HG02852 (cell line): ENCODE data around the gene C3orf18.

Source experiments
- ATAC-seq: cut with Tn5 transposase; IDR thresholded peaks from one replicate; pipeline ENCODE4 v1.9.1; 2021; ENCODE audit warnings: mild to moderate bottlenecking, moderate library complexity; ENCODE audit not compliant: unreplicated experiment

C3orf18 gene

DNA sequence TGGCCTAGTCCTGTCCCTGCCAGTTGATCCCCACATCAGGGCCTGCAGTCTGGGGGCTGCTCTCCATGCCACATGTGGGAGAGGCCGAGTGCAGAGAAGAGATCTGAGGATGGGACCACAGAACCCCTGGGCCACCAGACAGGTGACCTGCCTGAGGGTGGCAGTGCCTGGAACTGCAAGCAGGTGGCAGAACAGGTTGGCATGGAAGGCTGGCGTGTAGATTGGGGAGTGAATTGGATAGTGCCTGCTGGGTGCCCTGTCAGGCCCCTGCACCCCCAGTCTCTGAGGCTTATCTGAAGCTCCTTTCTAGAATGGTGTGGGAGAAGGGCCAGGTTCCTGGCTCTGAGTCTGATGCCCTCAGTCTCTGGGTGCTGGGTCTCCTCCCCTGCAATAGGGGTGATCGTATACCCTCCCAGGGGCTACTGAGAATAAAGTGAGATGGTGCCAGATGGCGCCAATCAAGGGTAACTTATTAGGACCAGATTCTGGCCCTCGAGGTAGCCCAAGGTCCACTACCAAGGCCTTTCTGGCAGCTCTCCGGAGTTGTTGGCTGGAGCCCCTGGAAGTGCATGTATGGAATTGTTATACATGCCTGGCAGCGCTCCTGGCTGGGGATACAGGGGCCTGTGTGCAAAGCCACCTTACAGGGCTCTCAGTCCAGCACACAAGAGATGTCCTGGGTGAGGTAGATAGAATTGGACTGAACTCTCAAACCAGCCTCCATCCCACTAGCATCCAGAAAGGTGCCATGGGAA, 15.7 kb downstream of the C3orf18 start:
- no peak for ATAC-seq

DNA sequence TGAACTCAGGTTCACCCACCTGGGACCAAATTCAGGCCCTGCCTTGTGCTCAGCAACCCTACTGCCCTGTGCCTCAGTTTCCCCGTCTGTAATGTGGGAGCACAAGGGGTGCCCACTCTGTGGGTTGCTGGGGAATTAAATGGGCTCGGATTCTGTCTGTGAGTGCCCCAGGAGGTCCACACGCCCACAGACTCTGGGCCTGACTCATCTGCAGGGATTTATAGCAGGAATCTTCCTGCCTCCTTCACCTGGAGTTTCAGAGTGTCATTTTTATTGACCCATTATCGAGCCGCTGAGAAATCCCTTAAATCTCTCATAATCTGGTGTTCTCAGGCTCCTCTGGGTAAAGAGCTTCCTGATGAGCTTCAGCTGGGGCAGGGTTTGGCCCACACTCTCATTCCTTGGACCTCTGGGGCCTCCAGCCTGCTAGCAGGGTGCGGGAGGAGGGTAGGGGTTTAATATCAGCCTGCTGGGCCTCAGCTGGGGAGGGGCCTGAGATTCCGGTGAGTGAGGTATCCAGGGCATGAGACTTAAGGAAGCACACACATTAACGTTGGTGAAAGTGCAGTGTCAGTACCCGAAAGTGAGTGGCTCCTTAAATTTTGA, 16.4 kb downstream of the C3orf18 start:
- ATAC-seq = no peak

- no peak for ATAC-seq
Measured at GRCh38 chr3:50550079-50550736, 17.3 kb downstream of the C3orf18 start.

GRCh38 chr3:50549226-50549625, 18.3 kb downstream of the C3orf18 start:
- no peak for ATAC-seq

DNA sequence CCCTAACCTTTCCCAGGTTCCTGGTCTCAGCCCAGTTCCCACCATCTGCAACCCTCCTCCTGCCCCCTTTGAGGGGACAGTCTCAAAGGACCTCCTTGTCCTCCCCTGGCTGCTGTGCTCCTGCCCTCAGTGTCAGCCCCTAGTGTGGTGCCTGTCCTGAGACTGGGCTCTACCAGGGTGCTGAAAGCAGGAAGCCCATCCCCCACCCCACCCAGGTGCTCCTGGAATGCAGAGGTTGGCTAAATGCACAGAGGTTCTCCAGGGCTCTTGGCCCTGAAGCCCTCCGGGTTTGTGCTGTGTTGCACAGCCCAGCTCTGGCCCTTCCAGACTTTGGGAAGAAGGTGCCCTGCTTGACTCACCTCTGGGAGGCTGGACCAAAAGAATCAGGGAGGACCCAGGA, 21.8 kb downstream of the C3orf18 start:
- no peak for ATAC-seq

DNA sequence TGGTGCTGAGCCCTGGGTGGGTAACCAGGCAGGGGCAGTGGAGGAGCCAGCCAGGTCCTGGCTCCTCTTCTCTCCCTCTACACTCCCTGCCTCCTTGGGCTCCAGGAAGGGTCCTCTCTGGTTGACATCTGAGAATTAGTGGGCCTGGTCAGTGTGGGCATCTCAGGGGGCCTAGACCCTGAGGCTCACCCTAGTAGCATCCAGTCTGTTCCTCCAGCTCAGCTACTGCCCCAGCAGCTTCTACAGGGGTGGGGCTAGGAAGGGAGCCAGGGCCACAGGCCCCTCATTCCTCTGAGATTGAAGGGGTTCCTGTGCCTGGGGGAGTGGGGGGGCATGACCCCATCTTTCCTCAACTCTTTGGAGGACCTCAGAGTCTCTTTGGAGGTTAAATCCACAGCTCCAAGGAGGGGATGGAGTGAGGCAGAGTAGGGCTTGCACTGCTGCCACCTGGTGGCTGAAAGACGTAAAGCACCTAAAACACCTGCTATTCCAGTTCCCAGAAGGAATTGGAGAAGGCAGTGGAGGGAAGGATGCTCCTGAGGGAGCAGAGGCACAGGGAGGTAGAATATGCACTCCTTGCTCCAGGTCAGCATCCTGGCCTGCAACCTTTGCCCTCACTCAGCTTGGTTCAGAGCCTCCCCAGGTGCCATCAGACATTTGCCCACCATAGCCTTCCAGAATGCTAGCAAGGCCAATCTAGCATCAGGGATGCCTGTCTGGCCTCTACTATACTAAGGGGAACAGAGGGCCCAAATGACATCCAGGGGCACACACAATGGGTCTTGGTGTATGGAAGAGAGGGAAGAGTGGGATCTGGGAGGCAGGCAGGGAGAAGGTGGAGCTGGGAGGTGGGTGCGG, 25.1 kb downstream of the C3orf18 start:
- ATAC-seq = no peak

- no peak for ATAC-seq
Measured at GRCh38 chr3:50539356-50540286, 27.9 kb downstream of the C3orf18 start.

GRCh38 chr3:50537421-50538129, 30.0 kb downstream of the C3orf18 start:
- ATAC-seq = no peak

DNA sequence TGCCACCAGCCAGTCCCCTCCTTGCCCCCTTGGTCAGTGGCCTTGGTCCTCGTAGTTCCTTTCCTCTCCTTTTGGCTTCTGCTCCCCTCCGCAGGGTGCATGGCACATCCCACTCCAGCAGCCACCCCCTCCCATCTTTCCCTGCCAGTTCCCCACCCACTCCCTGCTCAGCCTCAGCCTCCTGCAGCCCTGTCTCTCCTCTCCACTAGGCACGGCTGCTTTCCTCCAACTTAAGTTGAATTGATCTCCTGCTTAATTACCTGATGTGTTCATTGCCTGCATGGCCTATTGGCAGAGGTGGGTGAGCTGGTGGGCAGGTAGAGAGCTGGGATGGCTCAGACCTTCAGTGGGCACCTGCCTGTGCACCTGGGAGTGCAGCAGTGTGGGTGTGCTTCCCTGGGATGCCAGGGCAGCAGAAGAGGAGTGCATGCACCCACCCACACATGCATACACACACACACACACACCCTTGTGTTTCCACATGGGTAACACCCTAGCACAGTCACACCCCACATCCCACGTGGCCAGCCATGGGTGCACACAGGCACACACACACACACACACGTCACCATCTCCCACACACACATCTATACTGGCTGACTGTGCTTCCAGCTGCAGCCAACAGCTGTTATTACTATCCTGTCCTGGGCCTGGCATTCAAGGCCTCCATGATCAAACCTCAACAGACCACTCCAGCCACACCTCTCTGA, 30.9 kb downstream of the C3orf18 start:
- ATAC-seq = no peak

- no peak for ATAC-seq
Measured at GRCh38 chr3:50534681-50535330, 32.7 kb downstream of the C3orf18 start.

DNA sequence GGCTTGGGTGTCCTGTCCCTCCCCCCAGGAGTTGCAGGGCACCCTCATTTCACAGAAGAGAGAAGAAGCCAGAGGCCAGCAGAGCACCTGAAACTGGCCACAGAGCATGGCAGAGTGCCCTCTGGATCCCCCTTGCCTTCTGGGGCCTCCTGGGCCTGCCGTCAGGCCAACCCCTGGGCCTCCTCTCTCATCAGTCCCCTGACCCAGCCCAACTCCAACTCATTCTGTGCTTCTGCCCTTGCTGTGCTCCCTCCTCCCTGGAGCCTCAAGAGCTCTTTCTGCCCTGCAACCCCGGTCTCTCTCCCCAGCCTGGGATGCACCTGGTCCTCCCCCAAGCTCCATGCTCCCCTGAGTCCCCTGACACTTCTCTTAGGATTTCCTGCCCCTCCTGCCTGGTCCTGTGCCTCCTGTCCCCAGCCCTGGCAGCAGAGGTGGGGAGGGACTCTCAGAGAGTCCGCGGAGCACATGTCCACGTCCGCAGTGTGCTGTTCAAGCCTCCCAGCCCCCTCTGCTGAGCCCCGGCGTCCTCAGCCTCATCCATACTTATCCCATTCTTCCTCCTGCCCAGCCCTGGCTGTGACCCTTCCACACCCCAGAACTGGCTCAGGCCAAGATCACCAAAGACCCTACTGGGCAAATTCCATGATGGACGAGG, 33.6 kb downstream of the C3orf18 start:
- no peak for ATAC-seq

DNA sequence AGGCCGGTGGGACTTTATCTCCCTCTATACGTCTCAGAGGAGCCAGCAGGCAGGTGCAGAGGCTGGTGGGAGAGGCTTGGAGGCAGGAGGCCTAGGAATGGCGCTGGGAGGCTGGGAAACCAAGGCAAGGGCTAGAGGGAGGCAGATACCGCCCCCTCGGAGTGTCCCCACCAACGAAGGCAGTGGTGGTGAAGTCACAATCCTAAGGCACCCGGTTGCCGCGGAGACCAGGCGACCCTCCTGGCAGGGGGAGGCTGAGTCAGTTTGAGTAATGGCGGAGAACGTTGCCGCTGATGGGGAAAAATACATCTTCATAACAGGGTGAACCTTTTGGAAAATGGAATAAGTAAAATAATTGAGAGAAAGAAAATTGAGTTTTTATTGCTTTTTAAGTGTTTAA, 34.2 kb downstream of the C3orf18 start:
- ATAC-seq = no peak

DNA sequence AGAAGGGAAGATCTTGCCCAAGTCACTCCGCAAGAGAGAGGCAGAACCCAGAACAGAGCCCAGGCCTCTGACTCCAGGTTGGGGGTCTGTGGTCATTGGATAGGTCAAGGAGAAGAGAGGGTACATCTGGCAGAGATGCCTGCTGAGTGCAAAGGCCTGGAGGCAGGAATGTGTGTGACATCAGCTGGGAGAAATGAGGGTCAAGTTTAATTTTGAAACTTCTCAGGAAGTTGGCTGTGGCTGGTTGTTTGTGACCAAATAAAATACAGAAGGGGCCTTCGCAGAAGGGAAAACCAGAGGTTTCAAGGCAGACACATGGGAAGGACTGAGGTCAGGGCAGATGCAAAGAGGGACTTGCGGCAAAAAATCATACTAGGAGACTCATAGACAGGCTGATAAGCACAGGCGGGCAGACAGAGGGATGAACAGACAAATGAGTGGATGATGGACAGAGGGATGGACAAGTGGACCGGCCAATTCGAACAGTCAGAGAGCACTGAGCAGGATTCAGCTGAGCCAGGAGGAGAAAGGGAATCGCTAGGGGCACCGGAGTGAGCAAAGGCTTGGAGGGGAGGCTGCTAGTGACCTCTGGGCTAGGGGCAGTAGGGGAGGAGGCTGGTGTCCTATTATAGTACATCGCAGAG, 35.4 kb downstream of the C3orf18 start:
- no peak for ATAC-seq

DNA sequence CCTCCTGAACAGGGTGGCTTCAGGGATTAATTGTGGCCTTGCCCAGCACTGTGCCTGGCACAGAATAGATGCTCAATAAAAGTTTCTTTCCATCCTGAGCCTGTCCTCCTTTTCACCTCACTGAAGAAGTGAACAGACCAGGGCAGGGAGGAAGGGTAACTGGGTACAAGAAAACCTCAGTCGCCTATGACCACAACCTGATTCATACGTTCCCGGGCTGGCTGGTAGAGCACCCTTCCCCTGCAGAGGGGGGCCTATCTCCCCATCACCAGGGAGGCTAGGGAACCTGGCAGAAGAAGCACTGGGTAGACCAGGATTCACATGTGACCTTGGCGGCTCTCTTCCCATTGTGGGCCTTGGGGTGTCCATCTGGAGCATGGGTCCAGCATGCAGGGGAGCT, 36.3 kb downstream of the C3orf18 start:
- no peak for ATAC-seq

GRCh38 chr3:50530001-50530970, 37.3 kb downstream of the C3orf18 start:
- no peak for ATAC-seq

DNA sequence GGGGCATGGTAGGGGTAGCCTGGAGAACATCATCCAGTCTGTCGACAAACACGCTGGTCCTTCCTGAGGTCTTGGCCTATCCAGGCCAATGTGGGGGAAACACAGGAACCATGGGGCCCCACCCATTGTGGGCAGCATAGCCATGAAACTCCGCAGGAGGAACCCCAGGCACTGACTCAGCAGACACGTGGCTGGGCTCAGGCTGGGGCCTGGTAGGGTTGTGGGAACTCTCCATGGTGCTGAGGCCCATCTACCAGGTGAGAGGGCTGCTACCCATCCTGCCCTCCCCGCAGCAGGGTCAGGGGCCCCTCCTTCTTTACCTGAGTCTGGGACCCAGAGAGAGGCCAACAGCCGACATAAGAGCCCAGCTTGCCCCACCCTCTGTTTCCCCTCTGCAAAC, 41.6 kb downstream of the C3orf18 start:
- no peak for ATAC-seq
